ENCODE measurements around the gene PLA2G2A.
"Not testable (repeated sequence)": the region's sequence is repeated elsewhere in the genome, so short reads cannot be mapped to it uniquely, and the experiment has no call there.

Gene PLA2G2A

DNA sequence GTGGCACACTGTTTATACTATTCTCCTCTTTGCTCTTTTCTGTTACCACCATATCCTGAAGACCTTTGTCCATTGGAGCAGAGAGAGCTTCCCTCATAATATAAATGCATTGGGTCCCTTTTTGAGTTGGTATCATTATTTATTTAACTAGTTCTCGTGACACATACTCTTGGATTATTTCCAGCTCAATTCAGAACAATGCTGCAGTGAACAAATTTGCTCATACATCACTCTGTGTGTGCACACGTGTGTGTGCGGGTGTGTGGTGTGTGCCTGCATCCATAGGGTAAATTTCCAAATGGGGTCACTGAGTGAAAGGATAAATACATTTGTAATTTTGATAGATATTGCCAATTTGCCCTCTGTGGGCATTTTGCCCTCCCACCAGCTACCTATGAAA, 5.8 kb downstream of the PLA2G2A start:
- DNase-seq (ENCODE audit: low read depth) = no peak

DNA sequence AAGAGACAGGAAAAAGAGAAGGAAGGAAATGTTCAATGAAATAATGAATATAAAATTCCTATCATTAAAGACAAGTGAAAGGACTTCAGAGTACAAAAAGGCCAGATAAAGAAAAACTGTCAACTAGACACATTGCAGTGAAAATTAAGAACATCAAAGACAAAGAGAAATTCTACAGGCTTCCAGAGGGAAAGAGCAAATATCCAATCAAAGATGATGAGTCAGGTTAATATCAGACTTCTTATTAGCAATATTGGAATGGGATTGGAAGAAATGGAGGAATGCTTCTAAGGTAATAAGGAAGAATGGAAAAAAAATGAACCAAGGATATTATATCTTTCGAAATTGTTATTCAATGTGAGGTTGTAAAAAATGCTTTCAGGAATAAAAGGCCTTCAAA, 7.8 kb downstream of the PLA2G2A start:
- no peak for DNase-seq (ENCODE audit: low read depth)

DNA sequence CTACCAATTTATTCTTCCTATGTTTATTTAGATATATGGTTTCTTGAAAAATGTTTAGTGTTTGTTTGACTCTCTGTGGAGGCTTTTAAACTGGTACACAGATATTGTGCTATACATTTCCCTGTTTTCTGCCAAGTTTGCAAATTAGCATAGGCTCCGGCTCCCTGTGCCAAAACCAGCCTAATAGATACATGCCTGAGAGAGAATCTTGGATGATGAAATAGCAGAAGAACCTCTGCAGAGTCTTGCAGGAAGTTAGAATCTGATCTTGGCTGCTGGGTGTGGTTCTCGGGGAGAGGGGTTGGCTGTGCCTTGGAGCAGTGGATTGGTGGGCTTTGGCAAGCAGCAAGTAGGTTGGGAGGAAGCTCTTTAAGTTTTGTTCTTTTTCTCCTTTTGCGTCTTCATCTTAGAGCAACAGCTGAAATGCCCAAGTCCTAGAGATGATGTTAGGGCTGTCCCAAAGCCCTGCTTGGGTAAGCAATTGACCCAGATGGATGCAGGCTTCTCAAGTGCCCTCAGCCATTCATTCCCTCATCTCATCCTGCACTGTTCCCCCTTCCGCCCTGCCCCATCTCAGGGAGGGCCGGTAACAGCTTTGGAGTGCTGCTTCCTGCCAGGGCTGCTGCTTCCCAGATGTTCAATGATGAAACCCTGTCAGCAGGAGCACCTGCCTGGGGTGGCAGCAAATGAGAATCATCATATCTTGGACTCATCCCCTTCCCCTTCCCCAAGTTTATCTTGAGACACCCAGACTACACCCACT, 9.3 kb downstream of the PLA2G2A start:
- no peak for DNase-seq (ENCODE audit: low read depth)

DNA sequence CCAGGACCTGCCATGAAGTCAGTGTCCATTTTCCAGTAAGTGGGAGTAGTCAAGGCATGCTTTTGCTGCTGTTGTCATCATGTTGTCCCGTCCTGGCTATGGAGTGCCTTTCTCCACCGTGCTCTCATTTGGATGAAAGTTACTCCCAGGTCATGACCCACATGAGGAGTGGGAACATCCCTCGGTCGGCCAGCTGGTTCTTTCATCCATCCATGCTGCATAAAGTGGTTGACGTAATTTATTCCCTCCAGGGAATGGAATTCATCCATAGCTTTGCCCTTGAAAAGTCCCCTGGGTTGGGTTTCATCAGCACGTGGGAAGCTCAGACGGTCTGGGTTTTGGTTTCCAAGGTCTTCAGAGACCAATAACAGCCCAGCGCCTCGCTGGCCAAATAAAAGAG, 11.6 kb downstream of the PLA2G2A start:
- no peak for DNase-seq (ENCODE audit: low read depth)

DNA sequence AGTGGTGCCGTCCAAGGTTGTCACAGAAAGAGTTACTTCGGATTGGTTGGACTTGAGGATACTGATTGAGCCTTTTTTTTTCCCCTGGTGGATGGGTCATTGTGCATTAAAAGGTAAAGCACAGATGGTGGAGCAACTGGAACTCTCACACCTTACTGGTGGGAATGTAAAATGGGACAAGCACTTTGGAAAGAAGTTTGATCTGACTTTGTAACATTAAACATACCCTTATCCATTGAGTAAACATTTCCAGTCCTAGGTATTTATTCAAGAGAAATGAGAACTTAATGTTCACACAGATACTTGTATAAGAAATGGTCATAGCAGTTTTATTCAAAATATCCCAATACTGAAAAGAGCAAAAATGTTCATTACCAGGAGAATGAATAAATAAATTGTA, 14.9 kb downstream of the PLA2G2A start:
- DNase-seq (ENCODE audit: low read depth) = no peak

DNA sequence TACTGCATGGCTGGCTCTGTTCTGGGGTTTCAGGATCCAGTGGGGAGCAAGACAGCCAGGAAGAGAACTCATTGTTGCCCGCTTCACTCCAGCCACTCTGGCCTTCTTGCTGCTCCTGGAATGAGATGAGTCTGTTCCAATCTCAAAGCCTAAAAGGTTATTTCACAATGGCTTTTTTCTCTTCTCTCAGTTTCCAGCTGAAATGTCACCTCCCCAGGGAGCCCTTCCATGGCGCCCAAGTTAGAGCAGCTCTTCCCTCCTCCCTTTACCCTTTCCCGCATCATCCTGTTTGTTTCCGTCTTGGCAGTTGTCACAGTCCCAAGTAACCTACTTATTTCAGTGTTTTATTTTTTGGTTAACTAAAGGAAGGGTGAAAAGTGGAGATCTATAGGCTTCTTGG, 15.8 kb downstream of the PLA2G2A start:
- DNase-seq (ENCODE audit: low read depth) = no peak

DNA sequence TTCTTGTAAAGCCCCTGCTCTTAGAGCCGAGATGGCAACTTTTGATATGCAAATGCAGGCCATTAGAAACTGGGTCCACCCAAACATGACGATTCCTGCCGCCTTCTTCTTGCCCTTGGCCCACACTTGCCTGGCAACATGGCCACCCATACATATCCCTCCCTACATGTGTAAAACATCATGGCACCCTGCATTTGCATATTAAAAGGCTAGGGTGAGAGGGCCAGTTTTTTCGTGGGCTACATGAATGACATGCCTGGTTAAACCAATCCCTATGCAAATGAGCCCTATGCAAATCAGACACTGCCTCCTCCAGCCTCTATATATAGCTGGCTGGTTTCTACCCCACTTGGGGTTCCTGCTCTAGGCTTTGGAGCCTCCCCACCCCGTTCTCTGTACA, 18.8 kb downstream of the PLA2G2A start:
- no peak for DNase-seq (ENCODE audit: low read depth)

DNA sequence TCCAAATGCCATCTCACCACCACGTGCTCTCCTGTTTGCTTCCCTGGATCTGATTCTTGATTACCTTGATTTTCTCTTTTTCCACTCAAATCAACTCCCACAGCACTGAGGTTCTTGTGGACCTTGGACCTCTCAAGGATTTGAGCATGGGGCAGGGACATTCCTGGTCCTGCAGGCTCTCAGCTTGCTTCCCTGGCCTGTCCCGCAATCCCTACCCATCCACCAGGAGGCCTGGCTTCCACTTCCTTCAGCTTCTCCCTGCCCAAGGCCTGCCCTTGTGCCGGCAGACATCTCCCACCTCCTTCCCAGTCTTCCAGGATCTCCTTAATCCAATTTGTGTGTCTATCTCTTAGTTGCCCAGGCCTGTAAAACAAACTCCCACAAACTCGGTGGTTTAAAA, 21.6 kb downstream of the PLA2G2A start:
- no peak for DNase-seq (ENCODE audit: low read depth)

DNA sequence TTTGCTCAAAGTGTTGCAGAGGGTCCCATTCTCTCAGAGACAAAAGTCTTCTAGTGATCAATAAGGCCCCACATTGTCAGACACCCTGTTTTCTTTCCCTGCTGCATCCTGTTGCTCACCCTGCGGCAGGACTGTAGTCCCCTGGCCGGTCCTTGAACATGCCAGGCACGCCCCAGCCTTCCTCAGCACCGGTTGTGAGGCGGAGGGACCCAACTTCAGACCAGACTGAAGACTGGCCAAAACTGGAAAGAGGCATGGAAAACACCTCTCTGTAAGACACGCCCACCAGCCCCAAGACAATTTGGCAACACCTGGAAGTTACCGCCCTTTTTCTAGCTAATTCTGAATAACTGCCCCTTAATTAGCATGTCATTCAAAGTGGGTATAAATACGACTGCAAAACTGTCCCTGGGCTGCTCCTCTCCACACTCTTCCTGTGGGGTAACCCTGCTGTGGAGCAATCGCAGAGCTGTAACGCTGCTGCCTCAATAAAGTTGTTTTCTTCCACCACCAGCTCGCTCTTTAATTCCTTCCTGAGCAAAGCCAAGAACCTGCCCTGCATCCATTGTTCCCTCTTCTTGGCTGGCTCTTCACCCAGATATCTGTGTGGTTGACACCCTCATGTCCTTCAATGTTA, 23.8 kb downstream of the PLA2G2A start:
- DNase-seq (ENCODE audit: low read depth) = no peak

DNA sequence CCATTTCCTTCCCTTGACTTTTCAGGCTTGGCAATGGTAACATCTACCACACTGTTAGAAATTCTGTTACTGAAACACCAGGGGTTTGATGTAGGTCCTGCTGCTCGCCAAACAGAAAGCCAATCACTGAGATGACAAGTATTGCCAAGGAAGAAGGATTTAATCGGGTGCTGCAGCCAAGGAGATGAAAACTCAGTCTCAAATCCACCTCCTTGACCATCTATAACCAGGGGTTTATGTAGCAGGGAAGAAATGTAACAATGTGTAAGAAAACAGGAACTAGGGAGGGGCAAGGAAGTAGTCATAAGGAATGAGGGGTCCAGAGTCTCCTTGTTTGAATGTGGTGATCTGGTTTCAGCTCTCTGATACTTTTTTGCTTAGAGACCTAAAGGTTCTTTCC, 25.4 kb downstream of the PLA2G2A start:
- DNase-seq (ENCODE audit: low read depth) = no peak

DNA sequence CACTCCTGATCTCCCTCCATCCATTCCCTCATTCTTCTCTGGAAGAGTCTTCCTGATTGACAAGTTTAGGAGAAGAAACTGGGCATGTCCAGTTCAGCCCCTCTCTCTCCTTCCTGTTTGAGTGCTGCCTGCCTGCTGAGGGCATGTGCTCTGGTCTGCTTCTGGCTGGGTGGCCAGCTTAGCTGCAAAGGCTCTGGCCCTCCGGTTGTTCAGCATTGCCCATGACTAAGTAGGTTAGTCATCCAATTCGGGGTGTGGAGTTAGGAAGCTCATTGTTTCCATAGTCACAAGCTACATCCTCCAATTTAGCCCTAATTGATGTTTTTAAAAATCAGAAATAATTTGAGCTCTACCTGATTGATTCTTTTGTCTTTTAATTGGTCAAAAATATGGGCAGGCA, 30.4 kb downstream of the PLA2G2A start:
- no peak for DNase-seq (ENCODE audit: low read depth)

DNA sequence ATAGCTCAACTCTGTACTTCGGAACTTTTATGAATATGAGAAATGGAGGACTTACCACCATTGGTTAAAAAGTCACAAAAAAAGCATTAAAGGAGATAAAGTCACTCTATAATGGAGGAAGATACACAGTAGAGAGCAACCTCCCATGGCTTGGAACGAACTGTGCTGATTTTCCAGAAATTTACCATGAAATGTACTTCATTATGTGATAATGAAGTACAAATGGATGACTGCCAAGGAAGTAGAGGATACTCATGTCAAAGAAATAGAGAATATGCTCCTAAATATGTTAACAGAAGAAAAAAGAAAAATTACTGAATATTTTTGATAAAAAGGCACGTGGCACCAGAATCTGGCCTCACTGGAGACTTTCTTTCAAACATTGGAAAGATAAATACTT, 32.4 kb downstream of the PLA2G2A start:
- no peak for DNase-seq (ENCODE audit: low read depth)

DNA sequence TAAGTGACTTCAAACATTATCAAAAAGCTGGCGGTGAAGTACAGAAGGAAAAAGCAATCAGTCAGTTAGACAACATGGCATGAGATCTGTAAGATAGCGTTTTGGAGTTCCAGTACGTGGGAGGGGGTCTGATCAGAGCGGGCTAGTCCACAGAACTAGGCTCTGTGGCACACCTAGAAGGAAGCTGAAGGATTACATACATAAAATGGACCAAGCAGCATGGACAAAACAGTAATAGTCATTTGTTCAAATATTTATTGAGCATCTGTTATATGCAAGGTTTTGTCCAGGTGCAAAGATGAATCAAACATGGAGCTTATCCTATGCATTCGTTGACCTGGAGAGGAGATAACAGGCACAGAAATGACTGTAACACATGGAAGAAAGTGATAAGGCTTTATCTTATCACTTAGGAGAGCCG, 33.1 kb downstream of the PLA2G2A start:
- no peak for DNase-seq (ENCODE audit: low read depth)

DNA sequence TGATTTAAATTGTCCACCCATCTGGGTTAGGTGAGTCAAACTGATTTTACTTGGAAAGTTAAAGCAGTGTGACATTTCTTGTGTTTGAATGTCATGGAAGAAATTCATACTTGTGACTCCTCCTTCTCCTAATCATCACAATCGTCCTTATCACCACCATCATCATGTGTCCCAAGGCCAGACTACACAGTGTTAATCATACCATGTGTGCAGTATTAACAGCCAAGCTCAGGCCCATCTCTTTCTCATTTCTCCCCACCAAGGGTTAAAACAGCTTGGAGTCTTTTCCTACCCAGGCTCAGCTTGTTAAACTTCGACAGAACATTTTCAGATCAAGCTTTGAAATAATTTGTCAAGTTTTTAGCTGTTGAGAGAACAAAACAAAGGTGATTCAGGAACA, 33.5 kb downstream of the PLA2G2A start:
- DNase-seq (ENCODE audit: low read depth) = no peak

DNA sequence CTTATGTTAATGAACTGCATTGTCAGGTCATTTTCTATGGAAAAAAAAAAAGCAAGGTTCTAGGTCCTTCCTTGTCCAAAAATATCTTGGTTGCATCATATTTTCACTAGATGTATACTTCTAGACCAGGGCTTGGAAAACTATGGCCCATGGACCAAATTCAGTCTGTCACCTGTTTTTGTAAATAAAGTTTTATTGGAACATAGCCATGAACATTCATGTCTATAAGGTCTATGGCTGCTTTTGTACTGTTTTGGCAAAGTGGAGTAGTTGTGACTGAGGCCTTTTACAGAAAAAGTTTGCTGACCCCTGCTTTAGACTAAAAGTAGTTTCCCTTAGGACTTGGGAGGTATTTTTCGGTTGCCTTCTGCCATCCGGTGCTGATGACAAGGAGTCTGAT, 36.8 kb downstream of the PLA2G2A start:
- DNase-seq (ENCODE audit: low read depth) = no peak

DNA sequence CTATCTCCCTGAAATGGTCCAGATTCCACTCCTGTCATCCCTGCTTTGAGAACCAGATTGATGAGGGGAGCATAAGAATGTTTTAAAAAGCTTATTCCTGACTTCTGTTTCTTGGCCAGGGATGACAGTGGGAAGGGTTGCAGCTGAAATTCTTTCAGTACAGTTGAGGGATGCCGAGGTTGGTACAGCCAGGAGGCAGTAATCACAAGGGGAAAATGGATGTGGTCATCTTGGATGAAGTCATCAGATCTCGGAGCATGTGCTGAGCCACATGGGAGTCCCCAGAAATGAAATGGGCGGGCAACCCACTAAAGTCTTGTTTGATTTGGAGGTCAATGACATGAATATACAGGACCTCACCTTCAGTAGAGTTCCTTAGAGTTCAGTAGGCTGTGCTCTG, 37.3 kb downstream of the PLA2G2A start:
- DNase-seq (ENCODE audit: low read depth) = no peak

DNA sequence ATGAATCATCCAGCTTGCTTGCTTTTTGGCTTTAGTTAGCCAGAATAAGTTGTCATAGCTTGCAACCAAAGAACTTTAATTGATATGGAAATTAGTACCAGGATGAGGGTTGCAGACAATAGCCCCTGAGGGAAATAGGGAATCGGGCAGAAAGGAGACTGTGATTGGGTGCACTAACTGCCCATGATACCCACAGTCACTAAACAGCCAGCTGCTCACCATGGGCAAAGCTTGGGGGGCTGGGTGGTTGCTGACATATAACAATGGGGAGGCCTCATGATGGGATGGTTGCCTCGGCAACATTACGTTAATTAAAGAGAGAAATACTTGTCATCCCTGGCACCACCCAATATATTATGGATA, 38.2 kb downstream of the PLA2G2A start:
- no peak for DNase-seq (ENCODE audit: low read depth)

DNA sequence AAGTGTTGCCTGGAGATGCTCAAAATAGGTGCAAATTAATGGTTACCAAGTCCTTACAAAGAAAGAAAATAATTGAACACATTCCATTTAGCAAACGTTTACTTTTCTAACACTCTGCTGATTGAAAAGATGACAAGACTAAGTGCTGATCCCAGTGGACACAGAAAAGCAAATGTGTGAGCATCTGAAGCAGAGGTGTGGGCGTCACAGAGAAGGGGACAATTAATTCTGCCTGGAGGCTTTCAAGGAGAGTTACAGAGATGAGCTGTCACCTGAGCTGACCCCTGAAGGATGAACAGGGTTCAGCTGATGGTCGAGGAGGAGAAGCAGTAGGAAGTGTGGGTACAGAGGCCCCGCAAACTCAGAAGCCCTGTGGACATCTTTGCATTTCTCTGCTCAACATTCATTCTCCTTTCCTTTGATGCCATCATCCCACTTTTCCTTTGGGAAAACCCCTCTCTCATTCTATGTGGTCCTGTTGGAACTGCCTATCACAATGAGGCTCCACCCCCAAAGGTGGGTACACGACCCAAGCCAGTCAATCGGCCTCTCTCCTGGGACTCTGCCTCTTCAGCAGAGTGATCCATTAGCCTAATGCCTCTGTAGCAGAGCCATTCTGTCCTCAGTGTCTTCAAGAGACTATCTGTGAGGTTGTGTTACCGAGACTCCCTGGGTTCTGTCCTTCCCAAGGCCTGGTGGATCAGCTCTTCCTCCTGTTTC, 38.8 kb downstream of the PLA2G2A start:
- no peak for DNase-seq (ENCODE audit: low read depth)

DNA sequence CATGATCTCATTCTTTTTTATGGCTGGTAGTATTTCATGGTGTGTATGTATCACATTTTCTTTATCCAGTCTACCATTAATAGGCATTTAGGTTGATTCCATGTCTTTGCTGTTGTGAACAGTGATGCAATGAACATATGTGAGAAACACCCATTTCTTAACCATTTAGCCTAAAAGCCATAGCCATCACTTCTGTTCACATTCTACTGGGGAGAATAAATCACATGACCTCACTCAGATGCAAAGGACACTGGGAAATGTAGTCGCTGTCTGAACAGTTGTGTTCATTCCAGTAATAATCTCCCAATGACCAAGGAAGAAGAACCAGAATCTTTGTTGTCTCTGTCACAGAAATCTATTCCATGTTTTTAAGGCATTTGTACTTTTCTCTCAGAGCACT, 40.9 kb downstream of the PLA2G2A start:
- no peak for DNase-seq (ENCODE audit: low read depth)

DNA sequence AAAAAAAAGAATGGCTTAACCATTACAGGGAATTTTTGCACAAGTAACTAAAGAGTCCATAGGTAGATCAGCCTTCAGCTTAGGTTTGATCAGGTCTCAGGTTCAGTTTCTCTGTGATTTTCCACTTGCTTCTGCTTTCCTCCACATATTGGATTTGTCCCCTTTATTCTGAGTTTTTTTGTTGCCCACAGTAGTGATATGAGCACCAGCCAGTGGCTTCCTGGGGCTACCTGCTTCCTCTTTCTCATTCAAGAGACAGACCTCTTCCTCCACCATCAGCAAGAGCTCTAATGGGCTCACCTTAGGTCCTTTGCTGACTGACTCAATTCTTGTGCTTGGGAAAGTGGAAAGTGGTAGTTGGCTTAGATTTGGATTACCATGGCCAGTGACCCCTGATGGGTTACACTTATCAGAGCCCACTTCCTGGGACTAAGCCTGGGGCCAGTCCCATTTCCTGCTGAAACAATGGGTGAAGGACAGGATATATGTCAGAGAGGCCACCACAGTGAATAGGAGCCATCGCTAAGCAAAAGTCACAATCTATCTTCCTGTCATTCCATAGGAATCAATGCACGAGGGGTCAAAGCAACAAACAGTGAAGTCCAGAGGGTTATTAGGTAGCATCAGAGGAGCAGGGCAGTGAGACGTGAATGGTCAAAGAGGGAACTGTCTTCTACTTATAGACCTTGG, 43.2 kb downstream of the PLA2G2A start:
- no peak for DNase-seq (ENCODE audit: low read depth)

DNA sequence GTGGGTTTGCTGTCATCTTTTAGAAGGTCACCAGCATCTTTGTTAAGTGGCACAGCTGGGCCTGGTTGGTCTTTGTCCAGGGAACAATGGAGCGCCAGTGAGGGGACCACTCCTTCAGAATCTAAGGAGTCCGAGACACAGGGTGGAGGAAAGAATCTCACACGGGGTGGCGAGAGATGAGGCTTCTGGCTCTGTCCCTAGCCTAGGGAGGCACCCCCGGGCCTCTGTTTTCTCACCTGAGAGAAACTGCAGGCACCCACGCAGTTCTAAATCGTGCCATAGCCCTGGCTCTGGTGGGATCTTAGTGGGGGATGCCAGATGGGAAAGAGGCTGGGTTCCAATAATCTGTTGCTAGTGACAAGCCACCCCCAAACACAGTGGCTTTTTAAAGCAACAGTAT, 45.1 kb downstream of the PLA2G2A start:
- DNase-seq (ENCODE audit: low read depth) = no peak

DNA sequence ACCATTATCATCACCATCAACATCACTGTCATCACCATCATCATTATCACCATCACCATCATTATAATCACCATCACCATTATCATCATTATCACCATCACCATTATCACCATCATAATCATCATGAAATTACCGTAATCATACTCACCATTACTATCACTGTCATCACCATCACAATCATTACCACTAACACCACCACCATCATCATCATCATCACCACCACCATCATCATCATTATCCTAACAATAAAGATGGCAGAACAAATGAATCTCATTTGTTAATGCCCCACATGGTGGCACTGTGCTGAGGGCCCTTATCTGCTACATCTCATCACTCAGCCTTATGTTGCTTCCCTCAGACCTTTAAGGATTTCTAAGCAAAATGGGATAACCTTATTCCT, 46.6 kb downstream of the PLA2G2A start:
- DNase-seq (ENCODE audit: low read depth) = no peak

DNA sequence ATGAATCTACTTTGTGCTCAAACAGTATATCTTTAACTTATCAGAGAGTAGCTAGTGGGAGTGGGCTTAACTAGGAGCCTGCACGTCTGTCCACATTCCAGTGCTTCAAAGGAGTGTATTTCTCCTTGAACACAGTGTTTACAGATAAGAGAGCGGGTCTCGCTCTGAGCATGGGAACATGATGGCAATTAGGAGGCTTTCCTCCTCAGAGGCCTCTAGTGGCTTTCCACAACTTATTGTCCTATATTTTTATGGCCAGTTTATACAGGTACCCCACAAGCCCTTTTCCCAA, 52.3 kb downstream of the PLA2G2A start:
- not testable (repeated sequence) for DNase-seq (ENCODE audit: low read depth)
